HepG2 (cell line): ENCODE measurements around the gene YAP1. TPM values are rescaled to one million over a fixed set of nuclear protein-coding genes. Genes with fewer than 3 reads are reported as not detected.

ENCODE experiments used
- ATRX ChIP-seq: sonication (generic); formaldehyde crosslinking; IDR thresholded peaks from 2 replicates; pipeline ENCODE4 v1.4.0; 2020; ENCODE audit warnings: missing genetic modification reagents, borderline replicate concordance
- BCL6 ChIP-seq: IDR thresholded peaks from 2 replicates; pipeline ENCODE4 v1.6.1; 2016; ENCODE audit warnings: missing genetic modification reagents, missing compliant biosample characterization
- DDIT3 ChIP-seq: sonication (generic); formaldehyde crosslinking; IDR thresholded peaks from 2 replicates; pipeline ENCODE4 v1.4.0; 2020; ENCODE audit warnings: mild to moderate bottlenecking, missing genetic modification reagents
- FOXP4 ChIP-seq: sonication (generic); formaldehyde crosslinking; IDR thresholded peaks from 2 replicates; pipeline ENCODE4 v1.4.0; 2020; ENCODE audit warnings: missing genetic modification reagents
- GABPB1 ChIP-seq: IDR thresholded peaks from 2 replicates; pipeline ENCODE4 v1.6.1; 2016; ENCODE audit warnings: mild to moderate bottlenecking, missing genetic modification reagents, moderate library complexity, missing compliant biosample characterization
- ISL2 ChIP-seq: sonication (generic); formaldehyde crosslinking; IDR thresholded peaks from 2 replicates; pipeline ENCODE4 v1.5.0; 2020; ENCODE audit warnings: missing genetic modification reagents
- KMT2A ChIP-seq: sonication (generic); formaldehyde crosslinking; IDR thresholded peaks from 2 replicates; pipeline ENCODE4 v1.4.0; 2020; ENCODE audit warnings: missing genetic modification reagents
- MAZ ChIP-seq, 2 experiments: sonication (generic) in 1 of 2; formaldehyde crosslinking in 1 of 2; IDR thresholded peaks; 2 replicates each; pipeline versions ENCODE4 v1.5.0 to v1.6.1; 2012 to 2020; ENCODE audit warnings: low read depth in 2 of 2, mild to moderate bottlenecking in 2 of 2, borderline replicate concordance in 1 of 2, improper control_type of control experiment in 1 of 2, low read length in 1 of 2, missing genetic modification reagents in 1 of 2, moderate library complexity in 1 of 2
- NR1H2 ChIP-seq: sonication (generic); formaldehyde crosslinking; IDR thresholded peaks from 2 replicates; pipeline ENCODE4 v1.8.1; 2022; ENCODE audit warnings: low read depth, missing genetic modification reagents, borderline replicate concordance
- NR2F1 ChIP-seq, 2 experiments: fragments of 450-650 bp in 1 of 2; formaldehyde crosslinking in 1 of 2; IDR thresholded peaks; 2 replicates each; pipeline versions ENCODE4 v1.5.0 to v1.6.1; 2016 to 2020; ENCODE audit warnings: mild to moderate bottlenecking in 1 of 2, missing compliant biosample characterization in 1 of 2, missing genetic modification reagents in 1 of 2, moderate library complexity in 1 of 2
- ONECUT2 ChIP-seq: sonication (generic); formaldehyde crosslinking; IDR thresholded peaks from 2 replicates; pipeline ENCODE4 v1.4.0; 2020; ENCODE audit warnings: missing genetic modification reagents
- PATZ1 ChIP-seq: sonication (generic); formaldehyde crosslinking; IDR thresholded peaks from 2 replicates; pipeline ENCODE4 v1.4.0; 2020; ENCODE audit warnings: missing genetic modification reagents
- PCBP2 ChIP-seq: fragments of 200-400 bp; formaldehyde crosslinking; optimal IDR thresholded peaks from 2 replicates; pipeline ENCODE3; 2018; ENCODE audit warnings: low read length, low read depth; ENCODE audit not compliant: poor library complexity, severe bottlenecking
- RFXAP ChIP-seq: sonication (generic); formaldehyde crosslinking; IDR thresholded peaks from 2 replicates; pipeline ENCODE4 v1.4.0; 2020; ENCODE audit warnings: missing genetic modification reagents, borderline replicate concordance
- TERF1 ChIP-seq: sonication (generic); formaldehyde crosslinking; IDR thresholded peaks from 2 replicates; pipeline ENCODE4 v1.8.0; 2022; ENCODE audit warnings: mild to moderate bottlenecking, missing genetic modification reagents, moderate library complexity
- ZBTB14 ChIP-seq: sonication (generic); formaldehyde crosslinking; IDR thresholded peaks from 2 replicates; pipeline ENCODE4 v1.4.0; 2020; ENCODE audit warnings: missing genetic modification reagents
- ZFYVE20 ChIP-seq: sonication (generic); formaldehyde crosslinking; IDR thresholded peaks from 2 replicates; pipeline ENCODE4 v1.8.0; 2023; ENCODE audit warnings: low read depth, mild to moderate bottlenecking, moderate library complexity, missing genetic modification reagents, borderline replicate concordance
- ZNF101 ChIP-seq: sonication (generic); formaldehyde crosslinking; IDR thresholded peaks from 2 replicates; pipeline ENCODE4 v1.4.0; 2020; ENCODE audit warnings: mild to moderate bottlenecking, low read depth, missing genetic modification reagents, borderline replicate concordance
- ZNF530 ChIP-seq: sonication (generic); formaldehyde crosslinking; IDR thresholded peaks from 2 replicates; pipeline ENCODE4 v1.5.0; 2020; ENCODE audit warnings: low read depth, mild to moderate bottlenecking, missing genetic modification reagents
- ZNF616 ChIP-seq: sonication (generic); formaldehyde crosslinking; IDR thresholded peaks from 2 replicates; pipeline ENCODE4 v1.5.0; 2020; ENCODE audit warnings: low read depth, mild to moderate bottlenecking, missing genetic modification reagents
- polyA plus RNA-seq, 8 experiments: library from polyadenylated mRNA; depleted of rRNA in 3 of 8; stranded (reverse) in 7 of 8; unstranded in 1 of 8; fragments of >200 nt; fragmentation: Illumina TruSeq in 4 of 8; extraction: Trizol in 4 of 8; gene quantifications; 2 replicates each; pipeline versions ENCODE4 v1.2.1 to v1.2.3, GENCODE V29; 2011 to 2016; ENCODE audit warnings: low read depth in 4 of 8, missing spikeins in 1 of 8, mixed read lengths in 1 of 8; ENCODE audit not compliant: insufficient read depth in 1 of 8
- total RNA-seq, 5 experiments: library from RNA; depleted of rRNA; stranded (reverse); fragments of >200 nt; fragmentation: Illumina TruSeq; extraction: Trizol; gene quantifications; 2 replicates each; pipeline ENCODE4 v1.2.3, GENCODE V29; 2016; ENCODE audit warnings: low read depth in 1 of 5

The YAP1 gene
- total and polyA plus RNA-seq, 2 of the 13 experiments (the other 11 are each of a cell fraction or from before 2014, with no cell fraction given), result 59.5 to 91.0 TPM

- TF ChIP-seq FOXP4 (CRISPR knock-in tag), result 0 out of 2 replicates have a peak, but pooled peaks have one; percentile 30
- TF ChIP-seq ZBTB14, result no peak
- TF ChIP-seq NR2F1 (CRISPR knock-in tag; IDR thresholded peaks at IDR 0.05), result no peak
- TF ChIP-seq ATRX (CRISPR knock-in tag), result no peak
- TF ChIP-seq GABPB1, result no peak
- TF ChIP-seq KMT2A, result no peak
- TF ChIP-seq NR1H2, result no peak
- no peak for TF ChIP-seq ZNF616 (CRISPR knock-in tag)
- TF ChIP-seq PCBP2, result no peak
- TF ChIP-seq ONECUT2, result no peak
- TF ChIP-seq ZNF101 (CRISPR knock-in tag), result no peak
- TF ChIP-seq BCL6, result 0 out of 2 replicates have a peak, but pooled peaks have one; percentile 18
- TF ChIP-seq ISL2 (CRISPR knock-in tag), result peak; percentile 54; the same call in 1 of the 2 replicates
- TF ChIP-seq ZFYVE20, result no peak
- no peak for TF ChIP-seq MAZ (IDR thresholded peaks at IDR 0.05; ENCODE audit: borderline replicate concordance, low read depth, low read length)
- no peak for TF ChIP-seq MAZ (CRISPR knock-in tag; IDR thresholded peaks at IDR 0.05; ENCODE audit: low read depth)
- TF ChIP-seq PATZ1 (CRISPR knock-in tag), result 0 out of 2 replicates have a peak, but pooled peaks have one; percentile 10
- no peak for TF ChIP-seq RFXAP
- TF ChIP-seq ZNF530 (CRISPR knock-in tag), result no peak
- TF ChIP-seq DDIT3 (CRISPR knock-in tag), result no peak
- TF ChIP-seq TERF1 (CRISPR knock-in tag), result no peak
Measured at GRCh38 chr11:102229510-102230123, 119.4 kb downstream of the YAP1 start (continued).
